Astrocyte of the cerebellum (primary cell): ENCODE results near the gene CAPN3.
"Not testable (repeated sequence)": the region's sequence is repeated elsewhere in the genome, so short reads cannot be mapped to it uniquely, and the experiment has no call there.

ENCODE experiments used
- DNase-seq: peaks from one replicate; pipeline ENCODE4 v3.0.0-alpha.2; 2011; ENCODE audit warnings: low read depth
- H3K4me3 ChIP-seq: 2 replicates; pipeline ENCODE4 v1.5.1; 2011; ENCODE audit warnings: mild to moderate bottlenecking, low read depth, low read length, moderate library complexity
- CTCF ChIP-seq: IDR thresholded peaks from 2 replicates; pipeline ENCODE4 v1.5.1; 2012; ENCODE audit warnings: low read length, low read depth, moderate library complexity, mild to moderate bottlenecking; ENCODE audit errors: missing control alignments
- in situ Hi-C: cut with HindIII; loops from 2 replicates; pipeline ENCODE4 v1.10.0; 2017; ENCODE audit warnings: low sequenced_read_pairs

CAPN3 gene

DNA sequence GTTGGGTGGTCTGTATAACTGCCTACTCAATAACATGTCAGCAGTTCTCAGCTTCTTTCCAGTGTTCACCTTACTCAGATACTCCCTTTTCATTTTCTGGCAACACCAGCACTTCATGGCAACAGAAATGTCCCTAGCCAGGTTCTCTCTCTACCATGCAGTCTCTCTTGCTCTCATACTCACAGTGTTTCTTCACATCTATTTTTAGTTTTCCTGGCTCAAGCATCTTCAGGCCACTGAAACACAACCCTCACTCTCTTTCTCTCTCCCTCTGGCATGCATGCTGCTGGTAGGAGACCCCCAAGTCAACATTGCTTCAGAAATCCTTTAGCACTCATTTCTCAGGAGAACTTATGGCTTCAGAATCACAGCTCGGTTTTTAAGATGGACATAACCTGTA lies at the start of gene CAPN3:
Gene CAPN3, plus strand, starts transcription at position 253 of the 400 bp plus-strand sequence. CDS start 305 bp downstream, outside the sequence.
- TF ChIP-seq CTCF: no peak
- DNase-seq: no peak
- no peak within 1 kb of the TSS for H3K4me3 ChIP-seq
- in situ Hi-C loops: no loop called here

DNA sequence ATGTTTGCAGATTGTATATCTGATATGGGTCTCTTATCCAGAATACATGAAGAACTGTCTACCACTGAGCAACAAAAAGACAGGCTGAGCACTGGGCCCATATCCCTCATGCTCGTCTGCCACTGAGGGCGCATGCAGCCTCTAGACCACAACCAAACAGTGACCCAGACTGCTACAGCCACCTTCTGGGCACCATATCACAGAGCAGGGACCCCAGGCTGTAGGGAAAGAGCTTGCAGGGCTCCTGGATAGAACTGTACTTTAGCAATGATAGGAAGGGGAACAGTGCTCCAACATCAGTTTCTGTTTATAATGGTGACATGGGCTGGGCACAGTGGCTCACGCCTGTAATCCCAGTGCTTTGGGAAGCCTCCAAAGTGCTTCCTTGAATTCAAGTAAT lies 45.8 kb upstream of the CAPN3 start:
- H3K4me3 ChIP-seq: no peak overlapping the region
- in situ Hi-C loops: no loop called here
- DNase-seq: no peak
- TF ChIP-seq CTCF: no peak

DNA sequence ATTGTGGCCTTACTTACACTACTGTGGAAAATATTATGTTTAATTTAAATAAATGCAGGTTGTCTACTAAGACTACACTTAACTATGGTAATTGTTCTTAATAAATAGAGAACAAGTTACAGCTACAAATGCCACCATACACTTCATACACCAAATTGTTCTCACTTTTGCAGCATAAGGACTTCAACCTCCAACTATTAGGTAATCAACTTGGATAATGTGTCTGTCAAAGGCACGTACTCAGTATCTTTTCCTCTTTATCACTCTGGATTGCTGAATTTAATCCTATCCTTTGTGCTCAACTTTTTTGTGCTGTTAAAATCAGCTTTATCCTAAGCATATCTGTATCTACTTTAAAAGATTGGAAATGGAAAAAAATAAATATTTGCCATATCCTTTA lies 44.5 kb upstream of the CAPN3 start:
- TF ChIP-seq CTCF: no peak
- in situ Hi-C loops: no loop called here
- no peak overlapping the region for H3K4me3 ChIP-seq
- DNase-seq: no peak

GRCh38 chr15:42315521-42315920 lies 43.8 kb upstream of the CAPN3 start:
- DNase-seq: no peak
- in situ Hi-C loops: no loop called here
- TF ChIP-seq CTCF: no peak
- no peak overlapping the region for H3K4me3 ChIP-seq

DNA sequence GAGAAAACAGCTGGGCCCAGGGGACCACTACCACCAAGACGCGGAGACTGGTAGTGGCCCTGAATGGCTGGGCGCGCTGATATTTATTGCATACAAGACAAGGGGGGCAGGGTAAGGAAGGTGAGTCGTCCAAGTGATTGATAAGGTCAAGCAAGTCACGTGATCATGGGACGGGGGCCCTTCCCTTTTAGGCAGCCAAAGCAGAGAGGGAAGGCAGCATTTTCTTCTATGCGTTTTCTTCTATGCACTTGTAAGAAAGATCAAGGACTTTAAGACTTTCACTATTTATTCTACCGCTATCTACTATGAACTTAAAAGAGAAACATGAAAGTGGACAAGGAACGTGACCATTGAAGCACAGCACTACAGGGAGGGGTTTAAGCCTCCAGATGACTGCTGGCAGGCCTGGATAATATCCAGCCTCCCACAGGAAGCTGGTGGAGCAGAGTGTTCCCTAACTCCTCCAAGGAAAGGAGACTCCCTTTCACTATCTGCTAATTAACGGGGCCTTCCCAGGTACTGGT lies 43.0 kb upstream of the CAPN3 start:
- in situ Hi-C loops, DNase-seq, H3K4me3 ChIP-seq: not testable (repeated sequence)

DNA sequence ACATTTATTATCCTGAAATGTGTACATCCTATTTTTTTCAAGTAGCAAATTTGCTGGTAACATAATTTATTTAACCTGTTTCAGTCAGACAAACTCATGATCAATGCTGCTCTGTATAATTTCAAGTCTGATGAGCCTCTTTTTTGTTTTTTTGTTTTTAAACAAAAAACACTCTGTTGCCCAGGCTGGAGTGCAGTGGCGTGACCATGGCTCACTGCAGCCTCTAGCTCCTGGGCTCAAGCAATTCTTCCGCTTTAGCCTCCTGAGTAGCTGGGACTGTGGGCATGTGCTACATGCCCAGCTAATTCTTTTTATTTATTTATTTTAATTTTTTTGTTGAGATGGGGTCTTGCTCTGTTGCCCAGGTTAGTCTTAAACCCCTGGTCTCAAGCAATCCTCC lies 40.1 kb upstream of the CAPN3 start:
- in situ Hi-C loops: no loop called here
- no peak for TF ChIP-seq CTCF
- no peak for DNase-seq
- no peak overlapping the region for H3K4me3 ChIP-seq

GRCh38 chr15:42324308-42324707 lies 35.0 kb upstream of the CAPN3 start:
- TF ChIP-seq CTCF: no peak
- in situ Hi-C loops: no loop called here
- H3K4me3 ChIP-seq: no peak overlapping the region
- no peak for DNase-seq
